ENCODE results near the gene GCNA.
"Not testable (repeated sequence)": the region's sequence is repeated elsewhere in the genome, so short reads cannot be mapped to it uniquely, and the experiment has no call there.

GCNA gene

GRCh38 chrX:71559773-71560172, 18.5 kb upstream of the GCNA start:
- DNase-seq, result not testable (repeated sequence)

- DNase-seq, result no peak
Observed at GRCh38 chrX:71563921-71564320, 14.3 kb upstream of the GCNA start.

GRCh38 chrX:71565474-71566041, 12.7 kb upstream of the GCNA start:
- no peak for DNase-seq

GRCh38 chrX:71571390-71571789, 6.8 kb upstream of the GCNA start:
- not testable (repeated sequence) for DNase-seq

- DNase-seq, result no peak
Observed at GRCh38 chrX:71573590-71573989, 4.6 kb upstream of the GCNA start.

GRCh38 chrX:71577682-71578081, 555 bp upstream of the GCNA start:
- no peak for DNase-seq

- no peak for DNase-seq
Observed at GRCh38 chrX:71579136-71579989, 1.1 kb downstream of the GCNA start.

GRCh38 chrX:71579990-71580380, 1.7 kb downstream of the GCNA start:
- DNase-seq, result no peak

- no peak for DNase-seq
Observed at GRCh38 chrX:71581210-71581609, 3.0 kb downstream of the GCNA start.

- no peak for DNase-seq
Observed at GRCh38 chrX:71586929-71587328, 8.7 kb downstream of the GCNA start.

- not testable (repeated sequence) for DNase-seq
Observed at GRCh38 chrX:71593210-71593609, 15.0 kb downstream of the GCNA start.

GRCh38 chrX:71599965-71600364, 21.7 kb downstream of the GCNA start:
- no peak for DNase-seq

- DNase-seq, result no peak
Observed at GRCh38 chrX:71603618-71604017, 25.4 kb downstream of the GCNA start.

- DNase-seq, result no peak
Observed at GRCh38 chrX:71604141-71604540, 25.9 kb downstream of the GCNA start.

GRCh38 chrX:71604796-71605568, 26.7 kb downstream of the GCNA start:
- no peak for DNase-seq

- no peak for DNase-seq
Observed at GRCh38 chrX:71606536-71607216, 28.4 kb downstream of the GCNA start.

GRCh38 chrX:71607488-71607887, 29.3 kb downstream of the GCNA start:
- no peak for DNase-seq

- DNase-seq, result no peak
Observed at GRCh38 chrX:71609095-71609750, 31.0 kb downstream of the GCNA start.

GRCh38 chrX:71611736-71612135, 33.5 kb downstream of the GCNA start:
- DNase-seq, result not testable (repeated sequence)

GRCh38 chrX:71612256-71612655, 34.0 kb downstream of the GCNA start:
- no peak for DNase-seq

- DNase-seq, result no peak
Observed at GRCh38 chrX:71615056-71615455, 36.8 kb downstream of the GCNA start.

- DNase-seq, result no peak
Observed at GRCh38 chrX:71615954-71616353, 37.7 kb downstream of the GCNA start.

Measured in NCI-H510A treated with DMSO at 0.1 percent for 48 hours (cell line).